HFFc6 (cell line): Measurements from ENCODE around the gene GCG. TPM values are rescaled to one million over a fixed set of nuclear protein-coding genes. Genes with fewer than 3 reads are reported as not detected.

Experiments used
- DNase-seq: peaks from one replicate; pipeline ENCODE4 v3.0.0-alpha.2; 2018
- H3K27ac Mint-ChIP-seq: 2 replicates; pipeline ENCODE4 v1.8.0; 2020; ENCODE audit warnings: mild to moderate bottlenecking, mixed read lengths
- H3K27me3 Mint-ChIP-seq: 2 replicates; pipeline ENCODE4 v1.8.0; 2021; ENCODE audit warnings: mild to moderate bottlenecking, moderate library complexity, mixed read lengths; ENCODE audit not compliant: insufficient read depth
- H3K36me3 Mint-ChIP-seq: 2 replicates; pipeline ENCODE4 v1.8.0; 2021; ENCODE audit warnings: low read depth, mixed read lengths
- H3K4me1 Mint-ChIP-seq: 2 replicates; pipeline ENCODE4 v1.8.0; 2020; ENCODE audit warnings: low read depth, mixed read lengths
- H3K4me3 Mint-ChIP-seq: 2 replicates; pipeline ENCODE4 v1.8.0; 2020; ENCODE audit warnings: mild to moderate bottlenecking, moderate library complexity, mixed read lengths
- H3K9me3 Mint-ChIP-seq: 2 replicates; pipeline ENCODE4 v1.8.0; 2020; ENCODE audit warnings: mild to moderate bottlenecking, mixed read lengths
- total RNA-seq, 6 experiments: library from RNA; stranded (reverse); fragmentation: NEBNext Ultra II Directional; extraction: Animal tissue kit (Norgen Biotek cat#: 25700); gene quantifications; 2 replicates in 1 of 6; 3 replicates in 5 of 6; pipeline ENCODE4 v1.2.3, GENCODE V29; 2021
- TF ChIP-seq, protein P1 (sequence below): fragments of 200-600 bp; sonication (generic); IDR thresholded peaks from 2 replicates; pipeline ENCODE4 v1.5.0; 2021; ENCODE audit warnings: antibody characterized with exemption, mild to moderate bottlenecking

Gene GCG
- total RNA-seq, 6 experiments from 2014 or later = not detected

- DNase-seq = no peak
- Mint-ChIP-seq H3K27ac (no peak overlapping the region), H3K36me3 (peaks cover 38% of the 10 kb centered on the region), H3K4me3 (no peak overlapping the region), H3K4me1 (peaks cover 6% of the 10 kb centered on the region), H3K9me3 (no peaks in the 10 kb centered on the region), H3K27me3 (no peaks in the 10 kb centered on the region)
- TF ChIP-seq, protein P1, sequence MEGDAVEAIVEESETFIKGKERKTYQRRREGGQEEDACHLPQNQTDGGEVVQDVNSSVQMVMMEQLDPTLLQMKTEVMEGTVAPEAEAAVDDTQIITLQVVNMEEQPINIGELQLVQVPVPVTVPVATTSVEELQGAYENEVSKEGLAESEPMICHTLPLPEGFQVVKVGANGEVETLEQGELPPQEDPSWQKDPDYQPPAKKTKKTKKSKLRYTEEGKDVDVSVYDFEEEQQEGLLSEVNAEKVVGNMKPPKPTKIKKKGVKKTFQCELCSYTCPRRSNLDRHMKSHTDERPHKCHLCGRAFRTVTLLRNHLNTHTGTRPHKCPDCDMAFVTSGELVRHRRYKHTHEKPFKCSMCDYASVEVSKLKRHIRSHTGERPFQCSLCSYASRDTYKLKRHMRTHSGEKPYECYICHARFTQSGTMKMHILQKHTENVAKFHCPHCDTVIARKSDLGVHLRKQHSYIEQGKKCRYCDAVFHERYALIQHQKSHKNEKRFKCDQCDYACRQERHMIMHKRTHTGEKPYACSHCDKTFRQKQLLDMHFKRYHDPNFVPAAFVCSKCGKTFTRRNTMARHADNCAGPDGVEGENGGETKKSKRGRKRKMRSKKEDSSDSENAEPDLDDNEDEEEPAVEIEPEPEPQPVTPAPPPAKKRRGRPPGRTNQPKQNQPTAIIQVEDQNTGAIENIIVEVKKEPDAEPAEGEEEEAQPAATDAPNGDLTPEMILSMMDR = no peak
Measured at GRCh38 chr2:162182395-162182794, 30.3 kb upstream of the GCG start.

- H3K9me3 Mint-ChIP-seq = no peaks in the 10 kb centered on the region
- H3K27me3 Mint-ChIP-seq = no peaks in the 10 kb centered on the region
- no peak overlapping the region for H3K4me3 Mint-ChIP-seq
- no peak overlapping the region for H3K27ac Mint-ChIP-seq
- no peak for DNase-seq
- TF ChIP-seq, protein P1 = no peak
- H3K36me3 Mint-ChIP-seq = peaks cover 39% of the 10 kb centered on the region
- H3K4me1 Mint-ChIP-seq = peaks cover 18% of the 10 kb centered on the region
Measured at GRCh38 chr2:162177301-162177700, 25.3 kb upstream of the GCG start.

DNA sequence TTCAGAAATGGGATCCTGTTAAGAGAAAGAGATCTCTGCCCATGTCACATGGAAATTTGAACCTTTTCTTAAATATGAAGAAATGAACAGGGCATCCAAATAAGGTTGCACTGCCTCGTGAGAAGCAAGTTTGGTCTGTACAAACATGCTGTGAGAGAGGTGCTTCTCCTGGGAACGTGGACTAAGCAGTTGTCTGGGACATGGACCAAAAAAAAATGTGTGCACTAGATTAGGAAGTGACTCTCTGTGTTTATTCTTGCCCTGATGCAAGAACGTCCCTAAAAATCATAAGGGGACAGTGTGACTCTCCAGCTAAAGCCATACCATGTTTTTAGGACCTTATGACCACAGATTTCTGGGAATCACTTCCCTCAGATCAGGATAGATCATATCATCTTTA lies 23.7 kb upstream of the GCG start:
- Mint-ChIP-seq H3K4me1 (peaks cover 18% of the 10 kb centered on the region), H3K27ac (peak overlapping the region; percentile 39), H3K27me3 (no peaks in the 10 kb centered on the region), H3K9me3 (no peaks in the 10 kb centered on the region), H3K36me3 (peaks cover 37% of the 10 kb centered on the region), H3K4me3 (no peak overlapping the region)
- DNase-seq = no peak
- TF ChIP-seq, protein P1 = no peak

GRCh38 chr2:162174746-162175145 lies 22.7 kb upstream of the GCG start:
- TF ChIP-seq, protein P1 = no peak
- Mint-ChIP-seq H3K27ac (no peak overlapping the region), H3K4me1 (peaks cover 18% of the 10 kb centered on the region), H3K4me3 (no peak overlapping the region), H3K27me3 (no peaks in the 10 kb centered on the region), H3K36me3 (peaks cover 31% of the 10 kb centered on the region), H3K9me3 (no peaks in the 10 kb centered on the region)
- no peak for DNase-seq

GRCh38 chr2:162172802-162173370 lies 20.8 kb upstream of the GCG start:
- no peaks in the 10 kb centered on the region for H3K27me3 Mint-ChIP-seq
- TF ChIP-seq, protein P1 = no peak

DNA sequence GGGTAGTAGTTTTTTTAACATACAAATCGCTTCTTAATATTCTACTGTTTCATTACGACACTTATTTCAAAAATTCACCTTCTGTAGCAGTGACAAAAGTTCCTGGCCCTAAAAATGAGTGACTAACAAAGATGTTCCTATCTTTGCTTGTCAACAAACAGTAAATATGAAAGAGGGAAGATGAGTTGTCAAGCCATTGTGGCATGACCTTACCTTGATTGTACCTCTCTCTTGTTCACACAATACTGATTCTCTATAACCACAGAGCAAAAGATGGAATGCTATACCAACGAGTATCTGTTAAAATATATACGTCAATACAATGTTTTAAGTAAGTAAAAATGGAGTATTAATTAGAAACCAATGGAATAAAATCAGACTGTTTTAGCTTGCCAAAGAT lies 14.7 kb upstream of the GCG start:
- Mint-ChIP-seq H3K36me3 (peaks cover 15% of the 10 kb centered on the region), H3K27ac (no peak overlapping the region), H3K4me3 (no peak overlapping the region), H3K27me3 (no peaks in the 10 kb centered on the region), H3K4me1 (peaks cover 25% of the 10 kb centered on the region), H3K9me3 (no peaks in the 10 kb centered on the region)
- DNase-seq = no peak
- TF ChIP-seq, protein P1 = no peak

More at GRCh38 chr2:162172802-162173370, 20.8 kb upstream of the GCG start:
- Mint-ChIP-seq H3K27ac (no peak overlapping the region), H3K4me1 (peaks cover 17% of the 10 kb centered on the region), H3K4me3 (no peak overlapping the region), H3K9me3 (no peaks in the 10 kb centered on the region), H3K36me3 (peaks cover 39% of the 10 kb centered on the region)
- no peak for DNase-seq
